Kidney (tissue), 14 donors: ENCODE results near the gene FMN2. TPM values are rescaled to one million over a fixed set of nuclear protein-coding genes. Genes with fewer than 3 reads are reported as not detected.

Source experiments
- DNase-seq, 5 donors: peaks; one replicate each; pipeline ENCODE4 v3.0.0-alpha.2; 2013 to 2020
- FAIRE-seq: peaks from 2 replicates; lab custom pipeline; 2012; peaks lifted over from hg19 to GRCh38; lab: Jason Lieb, UNC
- H3K27ac ChIP-seq, 2 donors: one replicate each; pipeline ENCODE4 v1.7.0; 2013; ENCODE audit warnings: low read depth in 2 of 2, low read length in 2 of 2, inconsistent platforms in 1 of 2
- H3K27me3 ChIP-seq: one replicate; pipeline ENCODE4 v1.7.1; 2013; ENCODE audit warnings: low read length, inconsistent platforms; ENCODE audit not compliant: control insufficient read depth, insufficient read depth
- H3K36me3 ChIP-seq, 3 donors: one replicate each; pipeline versions ENCODE4 v1.7.0 to v1.7.1; 2013; ENCODE audit warnings: low read length in 3 of 3, control low read depth in 1 of 3, inconsistent platforms in 1 of 3; ENCODE audit not compliant: insufficient read depth in 3 of 3, control insufficient read depth in 2 of 3
- H3K4me1 ChIP-seq, 3 donors: one replicate each; pipeline versions ENCODE4 v1.7.0 to v1.7.1; 2013; ENCODE audit warnings: low read length in 3 of 3, inconsistent platforms in 1 of 3, low read depth in 1 of 3; ENCODE audit not compliant: control insufficient read depth in 2 of 3, insufficient read depth in 2 of 3
- H3K4me3 ChIP-seq, 3 donors: one replicate each; pipeline versions ENCODE4 v1.7.0 to v1.8.1; 2013; ENCODE audit warnings: low read length in 3 of 3, control low read depth in 1 of 3, inconsistent platforms in 1 of 3
- H3K9ac ChIP-seq, 3 donors: one replicate each; pipeline versions ENCODE4 v1.7.0 to v1.7.1; 2013; ENCODE audit warnings: low read length in 3 of 3, control low read depth in 1 of 3, inconsistent platforms in 1 of 3
- H3K9me3 ChIP-seq, 3 donors: one replicate each; pipeline versions ENCODE4 v1.7.0 to v1.7.1; 2013; ENCODE audit warnings: low read length in 3 of 3, control low read depth in 1 of 3, inconsistent platforms in 1 of 3; ENCODE audit not compliant: control insufficient read depth in 2 of 3, insufficient read depth in 1 of 3
- CTCF ChIP-seq: IDR thresholded peaks from 3 replicates; pipeline ENCODE4 v1.5.1; 2012; ENCODE audit warnings: mild to moderate bottlenecking, moderate library complexity, borderline replicate concordance; ENCODE audit not compliant: insufficient read depth; ENCODE audit errors: extremely low read depth
- intact Hi-C: fragments of 100-400 bp; cut with DNase I; formaldehyde crosslinking; loops from one replicate; pipeline ENCODE4 v1.11.1; 2022
- polyA plus RNA-seq: library from polyadenylated mRNA; stranded (reverse); fragments of 350-450 nt; fragmentation: Illumina TruSeq; extraction: RNeasy Lipid Tissue Mini Kit (QIAGEN cat#74804); gene quantifications from one replicate; pipeline ENCODE4 v1.2.3, GENCODE V29; 2014; ENCODE audit warnings: low read depth, low replicate concordance; ENCODE audit not compliant: insufficient read depth
- total RNA-seq: library from RNA; stranded (reverse); fragmentation: NEBNext Ultra II Directional; extraction: Animal tissue kit (Norgen Biotek cat#: 25700); gene quantifications from one replicate; pipeline ENCODE4 v1.2.1, GENCODE V29; 2021
- donor health status: control.
- donor health status: control.
- donor health status: control.
- donor health status: control.
- donor health status: control.
- donor health status: DM: yes; HTN: yes; CAD: no.
- donor health status: Normal renal cell carcinoma (clear cell type).

FMN2 gene
- total and polyA plus RNA-seq, 2 donors from 2014 or later, result 0.06 to 3.4 TPM

- Histone ChIP-seq H3K36me3 (no peaks in the 10 kb centered on the region), H3K9ac (no peak overlapping the region), H3K27ac (no peak overlapping the region), H3K9me3 (no peaks in the 10 kb centered on the region), H3K27me3 (peaks cover 21% of the 10 kb centered on the region), H3K4me1 (peaks cover 0 to 2% (median 0%) of the 10 kb centered on the region in 3 donors), H3K4me3 (no peak overlapping the region)
- FAIRE-seq (no peak), DNase-seq (peak; percentile 29 to 70 (median 48))
- intact Hi-C loops, result no loop called here
- TF ChIP-seq CTCF, result no peak
These were observed 1.7 kb downstream of the FMN2 start for GRCh38 chr1:240093120-240093961.

DNA sequence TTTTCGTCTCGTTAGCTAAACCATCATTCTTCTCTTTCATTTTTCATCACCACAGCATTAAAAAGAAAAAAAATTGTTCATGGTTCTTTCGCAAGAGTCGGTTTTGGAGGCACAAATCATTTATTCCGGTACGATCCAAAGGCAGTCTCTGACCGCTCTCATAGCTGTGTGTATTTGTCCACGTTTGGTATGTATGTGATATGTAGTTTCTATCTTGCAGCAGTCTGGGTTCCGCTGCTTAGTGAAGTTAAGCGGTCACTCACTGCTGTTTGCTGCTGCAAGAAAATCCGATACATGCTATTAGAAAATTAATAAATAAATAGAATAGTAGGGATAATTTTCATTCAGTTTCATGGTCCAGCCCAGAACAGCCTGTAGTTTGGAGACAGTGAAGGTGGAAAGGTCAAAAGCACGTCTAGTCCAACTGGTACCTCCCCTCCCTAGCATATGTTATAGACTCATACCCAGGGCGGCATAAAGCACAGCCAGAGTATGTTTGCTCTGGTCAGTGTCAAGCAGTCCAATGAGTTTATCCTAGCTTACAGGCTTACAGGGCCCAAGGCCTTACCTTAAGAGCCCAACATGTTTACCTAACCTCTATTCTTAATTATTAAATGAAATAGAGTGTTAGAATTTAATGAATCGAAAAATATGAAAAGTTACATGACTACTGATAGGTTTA lies 2.5 kb downstream of the FMN2 start:
- H3K36me3 ChIP-seq, result no peaks in the 10 kb centered on the region
- no peak overlapping the region for H3K9ac ChIP-seq
- DNase-seq (no peak), FAIRE-seq (no peak)
- H3K4me3 ChIP-seq, result no peak overlapping the region
- H3K4me1 ChIP-seq, result peaks cover 0 to 2% (median 0%) of the 10 kb centered on the region in 3 donors
- intact Hi-C loops, result no loop called here
- no peak for TF ChIP-seq CTCF
- no peak overlapping the region for H3K27ac ChIP-seq
- no peaks in the 10 kb centered on the region for H3K9me3 ChIP-seq
- peaks cover 18% of the 10 kb centered on the region for H3K27me3 ChIP-seq

- Histone ChIP-seq H3K36me3 (no peaks in the 10 kb centered on the region), H3K4me1 (peaks cover 0 to 2% (median 0%) of the 10 kb centered on the region in 3 donors), H3K9ac (no peak overlapping the region), H3K27me3 (peaks cover 7% of the 10 kb centered on the region), H3K27ac (no peak overlapping the region), H3K9me3 (no peaks in the 10 kb centered on the region), H3K4me3 (no peak overlapping the region)
- FAIRE-seq (no peak), DNase-seq (no peak)
- no peak for TF ChIP-seq CTCF
- intact Hi-C loops, result no loop called here
These were observed 5.3 kb downstream of the FMN2 start for GRCh38 chr1:240096974-240097373.
